GM23248 (cell line): ENCODE data around the gene CSTF1. TPM values are rescaled to one million over a fixed set of nuclear protein-coding genes. Genes with fewer than 3 reads are reported as not detected.

Experiments used
- DNase-seq: peaks from one replicate; pipeline ENCODE4 v3.0.0-alpha.2; 2015
- H2AFZ ChIP-seq: fragments of 200-600 bp; sonication (generic); 2 replicates; pipeline ENCODE4 v1.6.1; 2016; ENCODE audit warnings: antibody characterized with exemption
- H3F3A ChIP-seq: fragments of 200-600 bp; sonication (generic); 2 replicates; pipeline ENCODE4 v1.6.1; 2016; ENCODE audit warnings: mild to moderate bottlenecking, antibody characterized with exemption, mixed run types; ENCODE audit not compliant: insufficient read depth
- H3K27ac ChIP-seq: fragments of 200-600 bp; sonication (generic); 2 replicates; pipeline ENCODE4 v1.5.1; 2016; ENCODE audit warnings: mild to moderate bottlenecking
- H3K27me3 ChIP-seq: fragments of 200-600 bp; sonication (generic); replicated peaks from 2 replicates; pipeline ENCODE4 v1.6.1; 2016; ENCODE audit warnings: mild to moderate bottlenecking; ENCODE audit not compliant: insufficient read depth
- H3K36me3 ChIP-seq: fragments of 200-600 bp; sonication (generic); 2 replicates; pipeline ENCODE4 v1.6.1; 2016; ENCODE audit warnings: low read depth, mild to moderate bottlenecking
- H3K4me1 ChIP-seq: fragments of 200-600 bp; sonication (generic); 2 replicates; pipeline ENCODE4 v1.6.1; 2016; ENCODE audit warnings: mild to moderate bottlenecking; ENCODE audit not compliant: insufficient read depth
- H3K4me2 ChIP-seq: fragments of 200-600 bp; sonication (generic); one replicate; pipeline ENCODE4 v1.6.1; 2016; ENCODE audit warnings: mild to moderate bottlenecking; ENCODE audit not compliant: unreplicated experiment
- H3K4me3 ChIP-seq: fragments of 200-600 bp; sonication (generic); 2 replicates; pipeline ENCODE4 v1.5.1; 2016; ENCODE audit warnings: mild to moderate bottlenecking
- H3K79me2 ChIP-seq: fragments of 200-600 bp; sonication (generic); 2 replicates; pipeline ENCODE4 v1.6.1; 2016; ENCODE audit warnings: mild to moderate bottlenecking; ENCODE audit not compliant: insufficient read depth
- H3K9ac ChIP-seq: fragments of 200-600 bp; sonication (generic); 2 replicates; pipeline ENCODE4 v1.6.1; 2016; ENCODE audit warnings: mild to moderate bottlenecking
- H3K9me2 ChIP-seq: fragments of 200-600 bp; sonication (generic); 2 replicates; pipeline ENCODE4 v1.6.1; 2016; ENCODE audit warnings: mixed run types, mild to moderate bottlenecking, moderate library complexity; ENCODE audit not compliant: insufficient read depth
- H3K9me3 ChIP-seq: fragments of 200-600 bp; sonication (generic); one replicate; pipeline ENCODE4 v1.6.1; 2017; ENCODE audit warnings: low read depth
- H4K20me1 ChIP-seq: fragments of 200-600 bp; sonication (generic); 2 replicates; pipeline ENCODE4 v1.6.0; 2016; ENCODE audit not compliant: insufficient read depth
- EZH2 ChIP-seq: fragments of 200-600 bp; sonication (generic); IDR thresholded peaks from 2 replicates; pipeline ENCODE4 v1.6.1; 2018; ENCODE audit warnings: antibody characterized with exemption, mild to moderate bottlenecking; ENCODE audit not compliant: insufficient read depth, poor library complexity, severe bottlenecking
- EZH2phosphoT487 ChIP-seq: fragments of 200-600 bp; sonication (generic); IDR thresholded peaks from 2 replicates; pipeline ENCODE4 v1.6.1; 2018; ENCODE audit warnings: antibody characterized with exemption, moderate library complexity, mild to moderate bottlenecking, low read depth; ENCODE audit not compliant: insufficient read depth
- WGBS, 2 experiments: methylation state at CpG; one replicate each; pipeline ENCODE4 v1.1.6; 2015 to 2017; ENCODE audit warnings: low lambda C conversion rate in 2 of 2, low coverage in 1 of 2; ENCODE audit errors: missing lambda C conversion rate in 2 of 2; 5-methylcytosine and 5-hydroxymethylcytosine counted together
- in situ Hi-C: fragments of 300-500 bp; cut with MboI; formaldehyde crosslinking; loops from 2 replicates; pipeline ENCODE4 v1.15.0; 2020
- polyA plus RNA-seq: library from polyadenylated mRNA; unstranded; fragments of >200 nt; fragmentation: Nextera tagmentation; extraction: Ambion mirVana; gene quantifications from 2 replicates; pipeline ENCODE4 v1.2.1, GENCODE V29; 2016
- total RNA-seq: library from RNA; depleted of rRNA; stranded (reverse); fragments of >200 nt; shearing (Covaris generic); gene quantifications from 2 replicates; pipeline ENCODE4 v1.2.3, GENCODE V29; 2014

The CSTF1 gene
- total and polyA plus RNA-seq, 2 experiments from 2014 or later = 41.7 to 69.3 TPM

DNA sequence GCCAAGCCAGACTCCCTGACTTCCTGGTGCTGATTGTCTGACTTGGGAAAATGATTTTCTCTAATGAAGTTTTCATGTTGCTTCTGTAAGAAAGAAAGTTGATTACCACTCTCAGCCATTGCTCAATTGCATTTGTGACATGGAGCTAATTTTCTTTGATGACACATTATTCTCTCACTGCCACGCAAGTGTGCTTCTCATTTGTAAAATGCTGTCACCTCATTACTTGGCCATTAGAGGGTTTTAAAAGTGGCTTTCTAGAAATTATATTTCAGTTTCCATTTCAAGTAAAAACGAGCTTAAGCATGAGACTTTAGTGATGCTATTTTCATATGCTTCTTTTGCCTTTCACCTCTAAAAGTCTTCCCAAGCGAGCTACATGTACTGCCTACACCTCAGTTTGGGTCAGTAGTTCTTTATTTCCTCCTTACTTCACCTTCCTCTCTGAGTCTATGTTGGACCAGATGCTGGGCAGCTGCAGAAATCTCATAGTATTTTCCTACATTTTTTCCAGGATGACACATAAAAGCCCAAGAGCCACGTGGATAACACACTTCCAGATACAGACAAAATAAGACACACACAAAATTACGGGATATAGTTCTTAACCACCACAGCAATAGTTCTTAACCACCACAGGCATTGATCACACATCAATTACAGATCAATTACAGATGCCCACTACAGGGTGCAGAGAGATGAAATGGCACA lies 39.9 kb upstream of the CSTF1 start:
- H3F3A ChIP-seq = peaks cover 25% of the 10 kb centered on the region
- no peaks in the 10 kb centered on the region for H3K36me3 ChIP-seq
- no peaks in the 10 kb centered on the region for H3K27me3 ChIP-seq
- H3K27ac ChIP-seq = peak overlapping the region; percentile 48
- no peaks in the 10 kb centered on the region for H3K9me3 ChIP-seq
- H3K9ac ChIP-seq = peak overlapping the region; percentile 13; the same call in 1 of the 2 replicates
- in situ Hi-C loops = no loop called here
- H4K20me1 ChIP-seq = no peaks in the 10 kb centered on the region
- 4 to 6% methylated on average over 5 of the region's 5 CpGs for WGBS, 2 experiments
- H3K4me3 ChIP-seq = peak overlapping the region; percentile 2; the same call in 1 of the 2 replicates
- H3K9me2 ChIP-seq = no peaks in the 10 kb centered on the region
- peak; percentile 78 for DNase-seq
- H2AFZ ChIP-seq = 0 out of 2 replicates have a peak overlapping the region, but pooled peaks have one; percentile 20
- peak overlapping the region; percentile 60 for H3K4me2 ChIP-seq
- H3K79me2 ChIP-seq = no peaks in the 10 kb centered on the region
- H3K4me1 ChIP-seq = peaks cover 34% of the 10 kb centered on the region
- TF ChIP-seq EZH2 (no peak), EZH2phosphoT487 (no peak)

DNA sequence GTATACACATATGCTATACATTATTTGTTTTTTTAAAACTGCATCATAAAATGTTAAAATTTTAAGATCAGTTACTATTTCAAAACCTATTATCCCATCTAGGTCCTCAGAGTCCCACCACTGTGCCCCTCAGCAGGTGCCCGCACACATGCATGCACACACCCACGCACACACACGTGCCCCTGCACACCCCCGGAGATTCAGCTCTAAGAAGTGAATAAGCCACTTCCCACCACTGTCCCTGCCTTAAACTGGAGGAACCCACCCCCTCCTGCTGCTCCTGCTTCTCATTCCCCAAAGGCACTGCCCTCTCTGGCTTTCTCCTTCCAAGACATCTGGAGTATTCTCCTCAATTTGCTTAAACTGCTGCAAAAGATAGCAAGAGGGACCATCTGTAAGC lies 39.1 kb upstream of the CSTF1 start:
- no peaks in the 10 kb centered on the region for H3K27me3 ChIP-seq
- TF ChIP-seq EZH2 = no peak
- no peak for TF ChIP-seq EZH2phosphoT487
- in situ Hi-C loops = no loop called here
- H3K9ac ChIP-seq = no peak overlapping the region
- H3F3A ChIP-seq = peaks cover 31% of the 10 kb centered on the region
- no peaks in the 10 kb centered on the region for H3K9me2 ChIP-seq
- H3K4me2 ChIP-seq = no peak overlapping the region
- H3K4me1 ChIP-seq = peaks cover 39% of the 10 kb centered on the region
- H3K27ac ChIP-seq = no peak overlapping the region
- H3K9me3 ChIP-seq = no peaks in the 10 kb centered on the region
- no peaks in the 10 kb centered on the region for H4K20me1 ChIP-seq
- no peak overlapping the region for H3K4me3 ChIP-seq
- no peak for DNase-seq
- no peaks in the 10 kb centered on the region for H3K36me3 ChIP-seq
- no peak overlapping the region for H2AFZ ChIP-seq
- 51 to 57% methylated on average over 4 of the region's 4 CpGs for WGBS, 2 experiments
- H3K79me2 ChIP-seq = no peaks in the 10 kb centered on the region

DNA sequence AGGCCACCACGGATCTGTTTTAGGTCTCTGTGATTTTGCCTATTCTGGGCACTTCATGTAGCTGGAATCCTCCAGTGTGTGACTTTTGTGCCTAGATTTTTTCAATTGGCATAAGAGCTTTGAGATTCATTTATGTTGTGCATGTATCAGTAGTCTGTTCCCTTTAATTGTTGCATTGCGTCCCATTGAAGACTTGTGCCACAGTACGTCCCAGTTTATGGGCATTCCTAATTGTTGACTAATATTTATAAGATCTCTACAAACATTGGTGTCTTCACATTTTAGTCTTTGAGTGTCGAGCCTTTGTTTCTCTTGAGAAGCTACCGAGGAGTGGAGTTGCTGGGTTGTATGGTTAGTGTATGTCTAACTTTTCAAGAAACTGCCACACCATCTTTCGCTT lies 34.4 kb upstream of the CSTF1 start:
- Histone ChIP-seq H3K79me2 (peaks cover 35% of the 10 kb centered on the region), H2AFZ (peak overlapping the region; percentile 78), H3K9ac (peak overlapping the region; percentile 32; the same call in 1 of the 2 replicates), H3K27ac (peak overlapping the region; percentile 33), H3K4me1 (peaks cover 22% of the 10 kb centered on the region), H3K27me3 (no peaks in the 10 kb centered on the region), H4K20me1 (no peaks in the 10 kb centered on the region), H3F3A (peaks cover 16% of the 10 kb centered on the region; the same call in 1 of the 2 replicates), H3K9me3 (no peaks in the 10 kb centered on the region), H3K4me3 (peak overlapping the region; percentile 82), H3K4me2 (peak overlapping the region; percentile 83), H3K9me2 (no peaks in the 10 kb centered on the region), H3K36me3 (no peaks in the 10 kb centered on the region)
- in situ Hi-C loops = no loop called here
- WGBS, 2 experiments = 12 to 18% methylated on average over 6 of the region's 6 CpGs
- peak; percentile 51 for DNase-seq
- TF ChIP-seq EZH2 (no peak), EZH2phosphoT487 (no peak)

DNA sequence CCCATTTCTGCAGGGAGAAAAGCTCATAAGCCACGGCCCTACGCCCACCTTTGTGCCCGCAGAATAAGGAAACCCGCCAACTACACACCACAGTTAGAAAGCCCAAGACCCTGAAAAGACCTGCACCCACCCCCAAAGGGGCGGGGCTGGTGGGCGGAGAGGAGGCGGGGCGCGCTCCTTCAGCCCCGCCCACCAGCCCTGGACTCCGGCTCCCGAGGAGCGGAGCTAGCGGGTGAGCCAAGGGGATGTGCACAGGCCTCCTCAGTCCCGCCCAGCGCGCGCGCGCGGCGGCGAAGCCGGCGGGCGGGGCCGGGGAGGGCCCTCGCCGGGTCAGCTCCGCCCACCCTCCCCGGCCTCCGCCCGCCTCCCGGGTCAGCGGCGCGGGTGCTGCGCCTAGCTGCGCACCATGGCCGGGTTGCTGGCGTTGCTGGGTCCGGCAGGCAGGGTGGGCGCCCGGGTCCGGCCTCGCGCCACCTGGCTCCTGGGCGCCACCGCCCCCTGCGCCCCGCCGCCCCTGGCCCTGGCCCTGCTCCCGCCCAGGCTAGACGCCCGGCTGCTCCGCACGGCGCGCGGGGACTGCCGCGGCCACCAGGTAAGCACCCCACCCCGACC lies 33.7 kb upstream of the CSTF1 start, which contains the start of gene FAM210B:
Gene FAM210B (plus strand): TSS at position 375 of the 612 bp plus-strand sequence. CDS start 32 bp downstream, at position 407.
- Histone ChIP-seq H2AFZ (peak within 1 kb of the TSS; percentile 84), H3K27me3 (no peaks in the 10 kb centered on the region), H3K4me1 (peaks cover 25% of the 10 kb centered on the region), H3K4me2 (peak within 1 kb of the TSS; percentile 87), H3K9ac (peak within 1 kb of the TSS; percentile 82), H3K4me3 (peak within 1 kb of the TSS; percentile 82), H3K9me3 (no peaks in the 10 kb centered on the region), H3K36me3 (no peaks in the 10 kb centered on the region), H4K20me1 (no peaks in the 10 kb centered on the region), H3K79me2 (peaks cover 41% of the 10 kb centered on the region), H3K9me2 (no peaks in the 10 kb centered on the region), H3F3A (peaks cover 17% of the 10 kb centered on the region; the same call in 1 of the 2 replicates), H3K27ac (peak within 1 kb of the TSS; percentile 64)
- in situ Hi-C loops = no loop called here
- WGBS, 2 experiments = 3 to 13% methylated on average over 5 to 33 of the region's 63 CpGs
- DNase-seq = peak; percentile 97
- TF ChIP-seq EZH2phosphoT487 (no peak), EZH2 (no peak)
